ENCODE results near the gene TGFB3.

GRCh38 chr14:75987201-75987970 is 5.6 kb upstream of the TGFB3 start:
- TF ChIP-seq CTCF (IDR thresholded peaks at IDR 0.05) = no peak
- no peak for TF ChIP-seq POLR2A (IDR thresholded peaks at IDR 0.05)
